Thyroid gland (tissue), 4 donors: ENCODE measurements around the gene ABCC4.

Experiments
- POLR2A ChIP-seq, 2 donors: fragments of 450-650 bp; IDR thresholded peaks; one replicate each; pipeline ENCODE4 v1.6.1; 2017; ENCODE audit warnings: antibody characterized with exemption in 2 of 2, mild to moderate bottlenecking in 2 of 2, moderate library complexity in 1 of 2
- TF ChIP-seq, protein P1 (sequence below), 6 experiments: fragments of 200-600 bp in 3 of 6; fragments of 450-650 bp in 3 of 6; sonication (generic) in 3 of 6; IDR thresholded peaks; one replicate each; pipeline ENCODE4 v1.5.1; 2016 to 2019; ENCODE audit warnings: antibody characterized with exemption in 6 of 6, mild to moderate bottlenecking in 2 of 6, inconsistent platforms in 1 of 6, moderate library complexity in 1 of 6

DNA sequence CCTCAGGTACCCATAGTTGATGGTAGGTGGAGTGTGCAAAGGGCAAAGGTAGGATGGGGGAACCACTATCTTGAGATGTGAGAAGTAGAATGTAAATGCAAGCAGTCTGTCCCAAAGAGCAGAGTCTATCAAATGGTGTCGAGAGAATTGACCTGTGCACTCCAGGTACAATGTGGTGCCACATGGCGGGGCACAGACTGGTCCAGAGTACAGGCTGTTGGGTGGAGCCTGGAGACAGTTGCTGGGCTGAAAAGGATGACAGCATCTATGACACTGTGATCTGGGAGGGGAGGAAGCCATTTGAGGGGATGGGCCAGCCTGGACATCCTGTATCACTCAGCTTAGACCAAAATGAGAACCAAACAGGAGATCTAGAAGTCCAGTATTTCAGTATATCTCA, 180.6 kb downstream of the ABCC4 start:
- TF ChIP-seq, protein P1, sequence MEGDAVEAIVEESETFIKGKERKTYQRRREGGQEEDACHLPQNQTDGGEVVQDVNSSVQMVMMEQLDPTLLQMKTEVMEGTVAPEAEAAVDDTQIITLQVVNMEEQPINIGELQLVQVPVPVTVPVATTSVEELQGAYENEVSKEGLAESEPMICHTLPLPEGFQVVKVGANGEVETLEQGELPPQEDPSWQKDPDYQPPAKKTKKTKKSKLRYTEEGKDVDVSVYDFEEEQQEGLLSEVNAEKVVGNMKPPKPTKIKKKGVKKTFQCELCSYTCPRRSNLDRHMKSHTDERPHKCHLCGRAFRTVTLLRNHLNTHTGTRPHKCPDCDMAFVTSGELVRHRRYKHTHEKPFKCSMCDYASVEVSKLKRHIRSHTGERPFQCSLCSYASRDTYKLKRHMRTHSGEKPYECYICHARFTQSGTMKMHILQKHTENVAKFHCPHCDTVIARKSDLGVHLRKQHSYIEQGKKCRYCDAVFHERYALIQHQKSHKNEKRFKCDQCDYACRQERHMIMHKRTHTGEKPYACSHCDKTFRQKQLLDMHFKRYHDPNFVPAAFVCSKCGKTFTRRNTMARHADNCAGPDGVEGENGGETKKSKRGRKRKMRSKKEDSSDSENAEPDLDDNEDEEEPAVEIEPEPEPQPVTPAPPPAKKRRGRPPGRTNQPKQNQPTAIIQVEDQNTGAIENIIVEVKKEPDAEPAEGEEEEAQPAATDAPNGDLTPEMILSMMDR (IDR thresholded peaks at IDR 0.05): no peak
- TF ChIP-seq POLR2A (IDR thresholded peaks at IDR 0.05): no peak
